ENCODE measurements around the gene HEXIM2. TPM values are rescaled to one million over a fixed set of nuclear protein-coding genes. Genes with fewer than 3 reads are reported as not detected.
"Not testable (repeated sequence)": the region's sequence is repeated elsewhere in the genome, so short reads cannot be mapped to it uniquely, and the experiment has no call there.

Gene HEXIM2
- total RNA-seq, 6 experiments from 2014 or later, result 4.8 to 9.5 (median 6.2) TPM

GRCh38 chr17:45197108-45197507 is 35.4 kb downstream of the HEXIM2 start:
- Mint-ChIP-seq H3K36me3 (ENCODE audit: low read depth) (no peaks in the 10 kb centered on the region), H3K9me3 (no peaks in the 10 kb centered on the region), H3K27ac (peak overlapping the region; percentile 78; the same call in 1 of the 2 replicates), H3K4me1 (ENCODE audit: low read depth) (peaks cover 17% of the 10 kb centered on the region), H3K4me3 (no peak overlapping the region), H3K27me3 (ENCODE audit: insufficient read depth) (no peaks in the 10 kb centered on the region; the same call in 1 of the 2 replicates)
- TF ChIP-seq CTCF (IDR thresholded peaks at IDR 0.05), result no peak
- no peak for DNase-seq

- no peaks in the 10 kb centered on the region for H3K36me3 Mint-ChIP-seq (ENCODE audit: low read depth)
- peak overlapping the region; percentile 78 for H3K27ac Mint-ChIP-seq
- peak; percentile 84 for DNase-seq
Measured at GRCh38 chr17:45197555-45198334, 36.1 kb downstream of the HEXIM2 start.

GRCh38 chr17:45200701-45201100 is 39.0 kb downstream of the HEXIM2 start:
- Mint-ChIP-seq H3K27ac (no peak overlapping the region), H3K27me3 (ENCODE audit: insufficient read depth) (peaks cover 5% of the 10 kb centered on the region), H3K36me3 (ENCODE audit: low read depth) (no peaks in the 10 kb centered on the region), H3K4me1 (ENCODE audit: low read depth) (peaks cover 17% of the 10 kb centered on the region), H3K9me3 (no peaks in the 10 kb centered on the region), H3K4me3 (no peak overlapping the region)
- DNase-seq, result no peak
- TF ChIP-seq CTCF (IDR thresholded peaks at IDR 0.05), result no peak

More at GRCh38 chr17:45197555-45198334, 36.1 kb downstream of the HEXIM2 start:
- Mint-ChIP-seq H3K4me3 (peak overlapping the region; percentile 30; the same call in 1 of the 2 replicates), H3K27me3 (ENCODE audit: insufficient read depth) (no peaks in the 10 kb centered on the region; the same call in 1 of the 2 replicates), H3K4me1 (ENCODE audit: low read depth) (peaks cover 17% of the 10 kb centered on the region), H3K9me3 (no peaks in the 10 kb centered on the region)
- peak; percentile 100 for TF ChIP-seq CTCF (IDR thresholded peaks at IDR 0.05)

- no peak for TF ChIP-seq CTCF (IDR thresholded peaks at IDR 0.05)
- Mint-ChIP-seq H3K4me3 (no peak overlapping the region), H3K27me3 (ENCODE audit: insufficient read depth) (peaks cover 5% of the 10 kb centered on the region), H3K9me3 (no peaks in the 10 kb centered on the region), H3K36me3 (ENCODE audit: low read depth) (no peaks in the 10 kb centered on the region), H3K4me1 (ENCODE audit: low read depth) (peaks cover 17% of the 10 kb centered on the region), H3K27ac (no peak overlapping the region)
- no peak for DNase-seq
Measured at GRCh38 chr17:45201457-45201856, 39.8 kb downstream of the HEXIM2 start.

GRCh38 chr17:45201880-45202279 is 40.2 kb downstream of the HEXIM2 start:
- not testable (repeated sequence) for H3K27me3 Mint-ChIP-seq (ENCODE audit: insufficient read depth); H3K9me3 Mint-ChIP-seq; H3K4me3 Mint-ChIP-seq; H3K36me3 Mint-ChIP-seq (ENCODE audit: low read depth); DNase-seq; H3K27ac Mint-ChIP-seq
- H3K4me1 Mint-ChIP-seq (ENCODE audit: low read depth), result peaks cover 16% of the 10 kb centered on the region

- H3K36me3 Mint-ChIP-seq (ENCODE audit: low read depth), result no peaks in the 10 kb centered on the region
- H3K27ac Mint-ChIP-seq, result no peak overlapping the region
- DNase-seq, result peak; percentile 62
- H3K27me3 Mint-ChIP-seq (ENCODE audit: insufficient read depth), result peaks cover 11% of the 10 kb centered on the region; the same call in 1 of the 2 replicates
- H3K4me1 Mint-ChIP-seq (ENCODE audit: low read depth), result peaks cover 7% of the 10 kb centered on the region
- H3K9me3 Mint-ChIP-seq, result no peaks in the 10 kb centered on the region
- H3K4me3 Mint-ChIP-seq, result no peak overlapping the region; the same call in 1 of the 2 replicates
- peak; percentile 99 for TF ChIP-seq CTCF (IDR thresholded peaks at IDR 0.05)
Measured at GRCh38 chr17:45218895-45219661, 57.4 kb downstream of the HEXIM2 start.

All from HFFc6 (cell line).